ENCODE measurements around the gene STRN3. TPM values are rescaled to one million over a fixed set of nuclear protein-coding genes. Genes with fewer than 3 reads are reported as not detected.

Gene STRN3
- total RNA-seq, 1 donor from 2014 or later: 34.1 TPM

DNA sequence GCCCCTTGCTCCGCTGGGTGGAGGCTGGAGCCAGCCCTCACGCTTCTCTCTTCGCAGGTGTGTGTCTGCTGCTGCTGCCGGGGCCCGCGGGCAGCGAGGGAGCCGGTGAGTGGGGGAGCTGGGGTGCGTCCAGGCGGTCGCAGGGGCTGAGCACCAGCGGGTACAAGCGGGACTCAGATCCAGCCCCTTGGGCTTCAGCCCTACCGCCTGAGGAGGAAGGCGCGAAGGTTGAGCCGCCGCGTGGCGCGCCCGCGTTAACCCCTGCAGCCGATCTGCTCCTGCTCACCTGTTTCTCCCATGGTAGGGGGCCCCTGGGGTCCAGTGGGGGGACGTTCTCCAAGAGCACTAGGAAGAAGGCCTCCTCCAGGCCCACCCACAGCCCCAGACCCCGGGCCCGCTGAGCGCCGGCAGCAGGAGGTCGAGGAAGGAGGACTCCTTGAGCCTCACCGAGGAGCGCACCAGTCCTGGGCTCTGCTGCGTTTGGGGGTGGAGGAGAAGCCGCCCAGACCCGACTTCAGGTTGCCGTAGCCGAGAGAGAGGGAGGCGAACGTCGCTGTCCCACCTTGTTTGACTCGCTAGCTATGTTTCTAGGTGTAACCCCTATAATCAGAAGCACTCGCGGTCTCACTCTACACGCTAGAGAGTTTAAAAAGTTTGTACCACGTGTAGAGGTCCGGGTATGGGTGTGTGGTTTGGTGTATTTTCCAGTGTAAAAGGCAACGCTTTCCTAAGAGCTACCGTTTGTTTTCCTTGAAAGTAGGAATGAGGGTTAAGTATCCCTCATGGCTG is 151.0 kb downstream of the STRN3 start:
- H3K27ac Mint-ChIP-seq: no peak overlapping the region
- TF ChIP-seq, protein P1, sequence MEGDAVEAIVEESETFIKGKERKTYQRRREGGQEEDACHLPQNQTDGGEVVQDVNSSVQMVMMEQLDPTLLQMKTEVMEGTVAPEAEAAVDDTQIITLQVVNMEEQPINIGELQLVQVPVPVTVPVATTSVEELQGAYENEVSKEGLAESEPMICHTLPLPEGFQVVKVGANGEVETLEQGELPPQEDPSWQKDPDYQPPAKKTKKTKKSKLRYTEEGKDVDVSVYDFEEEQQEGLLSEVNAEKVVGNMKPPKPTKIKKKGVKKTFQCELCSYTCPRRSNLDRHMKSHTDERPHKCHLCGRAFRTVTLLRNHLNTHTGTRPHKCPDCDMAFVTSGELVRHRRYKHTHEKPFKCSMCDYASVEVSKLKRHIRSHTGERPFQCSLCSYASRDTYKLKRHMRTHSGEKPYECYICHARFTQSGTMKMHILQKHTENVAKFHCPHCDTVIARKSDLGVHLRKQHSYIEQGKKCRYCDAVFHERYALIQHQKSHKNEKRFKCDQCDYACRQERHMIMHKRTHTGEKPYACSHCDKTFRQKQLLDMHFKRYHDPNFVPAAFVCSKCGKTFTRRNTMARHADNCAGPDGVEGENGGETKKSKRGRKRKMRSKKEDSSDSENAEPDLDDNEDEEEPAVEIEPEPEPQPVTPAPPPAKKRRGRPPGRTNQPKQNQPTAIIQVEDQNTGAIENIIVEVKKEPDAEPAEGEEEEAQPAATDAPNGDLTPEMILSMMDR (conservative IDR thresholded peaks at IDR 0.05): no peak
- peak overlapping the region; percentile 87 for H3K4me3 Mint-ChIP-seq
- DNase-seq (ENCODE audit: extremely low spot score, unreplicated experiment): no peak
- H3K36me3 Mint-ChIP-seq: no peaks in the 10 kb centered on the region
- H3K9me3 Mint-ChIP-seq: no peaks in the 10 kb centered on the region
- peaks cover 9% of the 10 kb centered on the region for H3K4me1 Mint-ChIP-seq (ENCODE audit: unreplicated experiment)
- peaks cover 60% of the 10 kb centered on the region for H3K27me3 Mint-ChIP-seq

DNA sequence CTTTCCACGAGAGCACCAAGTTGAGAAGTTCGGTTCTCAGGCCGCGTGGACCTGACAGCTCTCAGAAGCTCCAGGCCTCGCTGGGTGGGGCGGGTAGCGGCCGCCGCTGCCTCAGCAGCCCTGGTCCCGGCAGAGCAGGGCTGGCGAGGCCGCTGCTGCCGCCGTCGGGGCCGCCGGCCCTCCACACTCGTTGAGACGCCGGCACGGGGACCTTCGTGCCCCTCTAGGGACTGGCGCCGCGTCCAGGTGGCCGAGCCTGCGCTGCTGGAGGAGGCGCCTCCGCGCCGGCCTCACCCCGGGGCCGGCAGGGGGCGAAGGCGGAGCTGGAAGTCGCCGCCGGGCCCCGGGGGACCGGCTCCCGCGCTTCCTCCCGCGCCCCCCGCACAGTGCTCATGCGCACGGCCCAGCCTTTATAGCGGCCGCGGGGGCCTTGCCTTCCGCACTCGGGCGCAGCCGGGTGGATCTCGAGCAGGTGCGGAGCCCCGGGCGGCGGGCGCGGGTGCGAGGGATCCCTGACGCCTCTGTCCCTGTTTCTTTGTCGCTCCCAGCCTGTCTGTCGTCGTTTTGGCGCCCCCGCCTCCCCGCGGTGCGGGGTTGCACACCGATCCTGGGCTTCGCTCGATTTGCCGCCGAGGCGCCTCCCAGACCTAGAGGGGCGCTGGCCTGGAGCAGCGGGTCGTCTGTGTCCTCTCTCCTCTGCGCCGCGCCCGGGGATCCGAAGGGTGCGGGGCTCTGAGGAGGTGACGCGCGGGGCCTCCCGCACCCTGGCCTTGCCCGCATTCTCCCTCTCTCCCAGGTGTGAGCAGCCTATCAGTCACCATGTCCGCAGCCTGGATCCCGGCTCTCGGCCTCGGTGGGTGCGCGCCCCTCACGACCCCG is 151.8 kb downstream of the STRN3 start, which contains the start of gene COCH:
Gene COCH (plus strand): TSS at position 440 of the 879 bp plus-strand sequence. CDS start 380 bp downstream, at position 820.
- peaks cover 67% of the 10 kb centered on the region for H3K27me3 Mint-ChIP-seq

DNA sequence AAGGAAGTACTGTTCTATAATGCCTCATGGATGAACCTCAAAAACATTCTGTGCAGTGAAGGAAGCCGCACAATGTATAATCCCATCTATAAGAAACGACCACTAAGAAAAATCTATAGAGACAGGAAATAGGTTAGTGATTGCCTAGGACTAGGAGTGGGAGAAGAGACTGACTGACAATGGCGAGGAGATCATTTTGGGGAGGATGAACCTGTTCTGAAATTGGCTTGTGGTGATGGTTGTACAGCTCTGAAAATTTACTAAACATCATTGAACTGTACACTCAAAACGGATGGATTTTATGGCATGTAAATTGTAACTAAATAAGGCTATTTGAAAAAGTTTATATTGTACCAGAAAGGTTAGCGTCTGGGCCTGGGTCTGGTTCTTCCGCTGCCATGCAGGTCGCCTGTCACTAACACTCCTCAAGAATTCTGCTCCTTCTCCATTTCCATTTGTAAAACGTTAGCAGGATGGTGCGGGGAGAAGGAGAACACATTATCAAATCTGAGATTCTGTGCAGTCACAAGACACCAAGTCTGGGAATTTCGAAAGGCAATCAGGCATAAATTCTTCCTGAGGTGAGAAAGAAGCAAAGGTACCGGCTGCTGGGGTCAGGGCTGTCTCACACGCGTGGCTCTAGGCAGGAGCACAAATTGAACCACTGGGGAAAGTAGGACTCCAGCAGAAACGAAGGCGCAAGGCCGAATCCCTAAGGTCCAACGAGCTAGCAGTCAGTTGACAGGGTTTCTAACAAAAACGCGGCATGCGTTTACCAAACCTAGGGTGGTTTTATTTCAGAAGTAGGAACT is 152.7 kb downstream of the STRN3 start:
- TF ChIP-seq, protein P1 (conservative IDR thresholded peaks at IDR 0.05): no peak
- Mint-ChIP-seq H3K27me3 (peaks cover 70% of the 10 kb centered on the region), H3K9me3 (no peaks in the 10 kb centered on the region), H3K36me3 (no peaks in the 10 kb centered on the region), H3K4me1 (ENCODE audit: unreplicated experiment) (peaks cover 9% of the 10 kb centered on the region), H3K27ac (peak overlapping the region; percentile 25), H3K4me3 (peak overlapping the region; percentile 65)
- no peak for DNase-seq (ENCODE audit: extremely low spot score, unreplicated experiment)

More for the DNA sequence above, 151.8 kb downstream of the STRN3 start, which contains the start of gene COCH:
- peak; percentile 70 for DNase-seq (ENCODE audit: extremely low spot score, unreplicated experiment)
- TF ChIP-seq, protein P1 (conservative IDR thresholded peaks at IDR 0.05): peak; percentile 69
- H3K27ac Mint-ChIP-seq: no peak within 1 kb of the TSS
- no peaks in the 10 kb centered on the region for H3K36me3 Mint-ChIP-seq
- H3K9me3 Mint-ChIP-seq: no peaks in the 10 kb centered on the region
- H3K4me3 Mint-ChIP-seq: peak within 1 kb of the TSS; percentile 87
- H3K4me1 Mint-ChIP-seq (ENCODE audit: unreplicated experiment): peaks cover 9% of the 10 kb centered on the region

DNA sequence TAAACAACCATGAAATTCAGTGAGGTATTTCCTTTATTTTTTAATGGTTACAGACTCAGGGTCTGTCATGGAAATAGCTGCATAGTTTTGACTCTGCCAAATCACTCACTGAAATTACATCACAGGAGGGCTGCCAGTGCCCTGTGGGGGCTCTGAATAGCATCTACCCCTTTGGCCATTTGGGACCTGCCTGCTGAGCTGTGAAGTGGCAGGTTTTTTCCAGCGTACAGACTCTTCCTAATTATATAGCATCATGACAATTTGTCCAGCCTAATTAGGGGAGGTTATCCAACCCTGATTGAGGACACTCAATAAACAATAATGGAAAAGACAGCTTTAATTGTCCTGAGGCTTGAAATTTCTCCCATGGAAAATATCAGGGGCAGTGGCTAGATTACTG is 153.6 kb downstream of the STRN3 start:
- TF ChIP-seq, protein P1 (conservative IDR thresholded peaks at IDR 0.05): no peak
- Mint-ChIP-seq H3K36me3 (no peaks in the 10 kb centered on the region), H3K4me1 (ENCODE audit: unreplicated experiment) (peaks cover 9% of the 10 kb centered on the region), H3K27me3 (peaks cover 66% of the 10 kb centered on the region), H3K9me3 (no peaks in the 10 kb centered on the region), H3K27ac (no peak overlapping the region), H3K4me3 (peak overlapping the region; percentile 65)
- no peak for DNase-seq (ENCODE audit: extremely low spot score, unreplicated experiment)

DNA sequence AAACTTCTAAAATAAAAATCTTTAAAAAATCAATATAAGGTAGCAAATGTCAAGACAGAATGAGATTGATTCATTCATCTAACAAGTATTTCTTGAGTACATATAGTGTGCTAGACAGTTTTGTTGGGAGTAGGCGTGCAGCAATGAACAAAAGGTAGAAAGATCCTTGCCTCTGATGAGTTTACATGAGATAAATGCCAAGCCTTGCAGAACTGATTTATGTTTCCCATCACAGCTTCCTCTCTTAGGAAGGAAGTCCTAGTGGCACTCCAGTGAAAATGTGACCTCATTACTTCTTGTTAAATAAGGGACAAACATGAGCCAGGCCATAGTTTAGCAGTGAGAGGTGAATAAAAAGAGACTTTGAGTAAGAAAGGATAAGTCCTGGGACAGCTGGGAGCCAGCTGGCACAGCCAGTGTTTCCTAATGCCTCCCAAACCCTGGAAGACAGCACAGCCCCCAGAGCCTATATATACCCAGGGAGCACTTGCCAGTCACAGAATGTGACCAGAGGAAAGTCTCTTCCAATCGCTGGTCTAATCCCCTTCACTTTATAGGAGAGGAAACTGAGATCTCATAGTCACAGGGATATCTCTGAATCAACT is 156.5 kb downstream of the STRN3 start:
- no peak overlapping the region for H3K4me3 Mint-ChIP-seq

More for the DNA sequence above, 156.5 kb downstream of the STRN3 start:
- Mint-ChIP-seq H3K36me3 (no peaks in the 10 kb centered on the region), H3K27ac (no peak overlapping the region), H3K27me3 (peaks cover 39% of the 10 kb centered on the region), H3K9me3 (no peaks in the 10 kb centered on the region), H3K4me1 (ENCODE audit: unreplicated experiment) (peaks cover 4% of the 10 kb centered on the region)
- DNase-seq (ENCODE audit: extremely low spot score, unreplicated experiment): no peak
- TF ChIP-seq, protein P1 (conservative IDR thresholded peaks at IDR 0.05): no peak

Measured in type B pancreatic cell (in vitro differentiated cells).